Measurements from ENCODE around the gene MYADML2.
A peak's percentile ranks its signal among the peaks of the same experiment; 100 is the strongest.

The MYADML2 gene

GRCh38 chr17:81912441-81913309, 34.4 kb downstream of the MYADML2 start:
- DNase-seq (ENCODE audit: low spot score) (no peak), FAIRE-seq (no peak)

- no peak for FAIRE-seq
- no peak for DNase-seq (ENCODE audit: low spot score)
Observed at GRCh38 chr17:81911969-81912368, 35.1 kb downstream of the MYADML2 start.

- FAIRE-seq, result peak; percentile 93
- DNase-seq (ENCODE audit: low spot score), result peak; percentile 100
Observed at GRCh38 chr17:81911277-81911961, 35.6 kb downstream of the MYADML2 start, which contains the start of gene PCYT2. PCYT2 (minus strand) TSS chr17:81911399; CDS start chr17:81911355, 44 bp downstream.

GRCh38 chr17:81910840-81911276, 36.2 kb downstream of the MYADML2 start:
- DNase-seq (ENCODE audit: low spot score), result no peak
- FAIRE-seq, result no peak

- peak; percentile 93 for FAIRE-seq
Observed at GRCh38 chr17:81909966-81910839, 36.8 kb downstream of the MYADML2 start.

GRCh38 chr17:81909231-81909630, 37.8 kb downstream of the MYADML2 start:
- peak; percentile 74 for FAIRE-seq
- DNase-seq (ENCODE audit: low spot score), result no peak

More at GRCh38 chr17:81909966-81910839, 36.8 kb downstream of the MYADML2 start:
- no peak for DNase-seq (ENCODE audit: low spot score)

GRCh38 chr17:81908793-81909192, 38.2 kb downstream of the MYADML2 start:
- FAIRE-seq, result no peak
- DNase-seq (ENCODE audit: low spot score), result no peak

- DNase-seq (ENCODE audit: low spot score) (no peak), FAIRE-seq (no peak)
Observed at GRCh38 chr17:81907219-81908145, 39.6 kb downstream of the MYADML2 start.

GRCh38 chr17:81906476-81907218, 40.4 kb downstream of the MYADML2 start:
- FAIRE-seq (peak; percentile 84), DNase-seq (ENCODE audit: low spot score) (no peak)

GRCh38 chr17:81905993-81906392, 41.0 kb downstream of the MYADML2 start:
- FAIRE-seq (no peak), DNase-seq (ENCODE audit: low spot score) (no peak)

- FAIRE-seq (no peak), DNase-seq (ENCODE audit: low spot score) (no peak)
Observed at GRCh38 chr17:81905424-81905875, 41.6 kb downstream of the MYADML2 start.

- FAIRE-seq, result no peak
Observed at GRCh38 chr17:81904600-81905423, 42.2 kb downstream of the MYADML2 start.

GRCh38 chr17:81903896-81904599, 43.0 kb downstream of the MYADML2 start:
- no peak for DNase-seq (ENCODE audit: low spot score)
- no peak for FAIRE-seq

More at GRCh38 chr17:81904600-81905423, 42.2 kb downstream of the MYADML2 start:
- no peak for DNase-seq (ENCODE audit: low spot score)

- FAIRE-seq, result peak; percentile 68
- DNase-seq (ENCODE audit: low spot score), result no peak
Observed at GRCh38 chr17:81903415-81903831, 43.6 kb downstream of the MYADML2 start.

- FAIRE-seq, result no peak
- DNase-seq (ENCODE audit: low spot score), result no peak
Observed at GRCh38 chr17:81902653-81903414, 44.2 kb downstream of the MYADML2 start.

- FAIRE-seq (no peak), DNase-seq (ENCODE audit: low spot score) (no peak)
Observed at GRCh38 chr17:81902023-81902652, 44.9 kb downstream of the MYADML2 start, which contains the start of gene NPB. NPB (plus strand) TSS chr17:81902238; CDS start chr17:81902278, 40 bp downstream.

Measured in urothelium cell line (cell line).